Coronary artery (tissue), 2 donors: ENCODE measurements around the gene TNFRSF8.

ENCODE experiments used
- DNase-seq: peaks from one replicate; pipeline ENCODE4 v3.0.0-alpha.2; 2017; ENCODE audit warnings: low spot score
- H3K27ac ChIP-seq, 2 donors: fragments of 200-600 bp; sonication (generic); one replicate each; pipeline ENCODE4 v1.5.1; 2016 to 2019
- H3K4me3 ChIP-seq: fragments of 200-600 bp; sonication (generic); 2 replicates; pipeline ENCODE4 v1.5.1; 2016; ENCODE audit warnings: mild to moderate bottlenecking, moderate library complexity
- CTCF ChIP-seq: fragments of 200-600 bp; sonication (generic); IDR thresholded peaks from one replicate; pipeline ENCODE4 v1.5.1; 2019; ENCODE audit warnings: antibody characterized with exemption

Gene TNFRSF8

GRCh38 chr1:12021616-12022015 is 41.5 kb upstream of the TNFRSF8 start:
- TF ChIP-seq CTCF = no peak
- H3K27ac ChIP-seq = no peak overlapping the region
- no peak for DNase-seq
- no peak overlapping the region for H3K4me3 ChIP-seq

GRCh38 chr1:12022036-12022435 is 41.1 kb upstream of the TNFRSF8 start:
- no peak for DNase-seq
- Histone ChIP-seq H3K27ac (no peak overlapping the region), H3K4me3 (no peak overlapping the region)
- no peak for TF ChIP-seq CTCF

- no peak for TF ChIP-seq CTCF
- H3K27ac ChIP-seq = no peak overlapping the region
- H3K4me3 ChIP-seq = no peak overlapping the region
- no peak for DNase-seq
Measured at GRCh38 chr1:12026586-12026985, 36.5 kb upstream of the TNFRSF8 start.

GRCh38 chr1:12028248-12028647 is 34.9 kb upstream of the TNFRSF8 start:
- no peak for TF ChIP-seq CTCF
- Histone ChIP-seq H3K27ac (no peak overlapping the region), H3K4me3 (no peak overlapping the region)
- no peak for DNase-seq

GRCh38 chr1:12028957-12029511 is 34.1 kb upstream of the TNFRSF8 start:
- TF ChIP-seq CTCF = no peak
- DNase-seq = no peak
- no peak overlapping the region for H3K27ac ChIP-seq
- H3K4me3 ChIP-seq = no peak overlapping the region

- no peak for DNase-seq
- Histone ChIP-seq H3K27ac (no peak overlapping the region), H3K4me3 (no peak overlapping the region)
- no peak for TF ChIP-seq CTCF
Measured at GRCh38 chr1:12029720-12030339, 33.3 kb upstream of the TNFRSF8 start.
